ENCODE results near the gene DSE. TPM values are rescaled to one million over a fixed set of nuclear protein-coding genes. Genes with fewer than 3 reads are reported as not detected.

The DSE gene
- total and polyA plus RNA-seq, 9 donors: 23.1 to 61.6 (median 40.6) TPM

- peaks cover 4% of the 10 kb centered on the region for H3K4me1 ChIP-seq (ENCODE audit: insufficient read depth)
- no peaks in the 10 kb centered on the region for H3K36me3 ChIP-seq
- no peaks in the 10 kb centered on the region for H3K9me3 ChIP-seq
- intact Hi-C loops (cut with DNase I): loop anchor here in 1 of 4 donors (10.0 kb wide), 2 partner anchors 63 to 163 kb away; no protein-coding TSS in a partner anchor
- peak in 1 of 5 donors; percentile 26 for DNase-seq
- H3K4me3 ChIP-seq: no peak overlapping the region
- WGBS, 3 donors: 1 to 5% (median 2%) methylated on average over 2 of the region's 2 CpGs
- H3K27me3 ChIP-seq: no peaks in the 10 kb centered on the region
- H3K27ac ChIP-seq: no peak overlapping the region
- TF ChIP-seq POLR2A (IDR thresholded peaks at IDR 0.05) (no peak), EP300 (IDR thresholded peaks at IDR 0.05) (no peak)
- TF ChIP-seq, protein P1, sequence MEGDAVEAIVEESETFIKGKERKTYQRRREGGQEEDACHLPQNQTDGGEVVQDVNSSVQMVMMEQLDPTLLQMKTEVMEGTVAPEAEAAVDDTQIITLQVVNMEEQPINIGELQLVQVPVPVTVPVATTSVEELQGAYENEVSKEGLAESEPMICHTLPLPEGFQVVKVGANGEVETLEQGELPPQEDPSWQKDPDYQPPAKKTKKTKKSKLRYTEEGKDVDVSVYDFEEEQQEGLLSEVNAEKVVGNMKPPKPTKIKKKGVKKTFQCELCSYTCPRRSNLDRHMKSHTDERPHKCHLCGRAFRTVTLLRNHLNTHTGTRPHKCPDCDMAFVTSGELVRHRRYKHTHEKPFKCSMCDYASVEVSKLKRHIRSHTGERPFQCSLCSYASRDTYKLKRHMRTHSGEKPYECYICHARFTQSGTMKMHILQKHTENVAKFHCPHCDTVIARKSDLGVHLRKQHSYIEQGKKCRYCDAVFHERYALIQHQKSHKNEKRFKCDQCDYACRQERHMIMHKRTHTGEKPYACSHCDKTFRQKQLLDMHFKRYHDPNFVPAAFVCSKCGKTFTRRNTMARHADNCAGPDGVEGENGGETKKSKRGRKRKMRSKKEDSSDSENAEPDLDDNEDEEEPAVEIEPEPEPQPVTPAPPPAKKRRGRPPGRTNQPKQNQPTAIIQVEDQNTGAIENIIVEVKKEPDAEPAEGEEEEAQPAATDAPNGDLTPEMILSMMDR (IDR thresholded peaks at IDR 0.05): no peak
Observed at GRCh38 chr6:116447496-116448011, 76.8 kb downstream of the DSE start.

GRCh38 chr6:116449565-116449964 lies 78.8 kb downstream of the DSE start:
- Histone ChIP-seq H3K27me3 (no peaks in the 10 kb centered on the region), H3K36me3 (no peaks in the 10 kb centered on the region), H3K27ac (no peak overlapping the region), H3K9me3 (no peaks in the 10 kb centered on the region), H3K4me3 (no peak overlapping the region), H3K4me1 (ENCODE audit: insufficient read depth) (peaks cover under 1% of the 10 kb centered on the region)
- no peak for DNase-seq
- no peak for TF ChIP-seq POLR2A (IDR thresholded peaks at IDR 0.05)
- TF ChIP-seq, protein P1 (IDR thresholded peaks at IDR 0.05): no peak
- TF ChIP-seq EP300 (IDR thresholded peaks at IDR 0.05): no peak
- intact Hi-C loops (cut with DNase I): loop anchor here in 1 of 4 donors (10.0 kb wide), 2 partner anchors 65 to 165 kb away; no protein-coding TSS in a partner anchor
- WGBS, 3 donors: 54 to 96% (median 95%) methylated on average over 1 of the region's 1 CpG

- H3K27ac ChIP-seq: no peak overlapping the region
- H3K27me3 ChIP-seq: no peaks in the 10 kb centered on the region
- H3K9me3 ChIP-seq: no peaks in the 10 kb centered on the region
- WGBS, 3 donors: 68 to 79% (median 77%) methylated on average over 1 of the region's 1 CpG
- no peak for DNase-seq
- H3K36me3 ChIP-seq: no peaks in the 10 kb centered on the region
- H3K4me1 ChIP-seq (ENCODE audit: insufficient read depth): no peaks in the 10 kb centered on the region
- no peak for TF ChIP-seq POLR2A (IDR thresholded peaks at IDR 0.05)
- no peak overlapping the region for H3K4me3 ChIP-seq
- intact Hi-C loops (cut with DNase I): no loop called here
Observed at GRCh38 chr6:116450185-116450710, 79.5 kb downstream of the DSE start.

DNA sequence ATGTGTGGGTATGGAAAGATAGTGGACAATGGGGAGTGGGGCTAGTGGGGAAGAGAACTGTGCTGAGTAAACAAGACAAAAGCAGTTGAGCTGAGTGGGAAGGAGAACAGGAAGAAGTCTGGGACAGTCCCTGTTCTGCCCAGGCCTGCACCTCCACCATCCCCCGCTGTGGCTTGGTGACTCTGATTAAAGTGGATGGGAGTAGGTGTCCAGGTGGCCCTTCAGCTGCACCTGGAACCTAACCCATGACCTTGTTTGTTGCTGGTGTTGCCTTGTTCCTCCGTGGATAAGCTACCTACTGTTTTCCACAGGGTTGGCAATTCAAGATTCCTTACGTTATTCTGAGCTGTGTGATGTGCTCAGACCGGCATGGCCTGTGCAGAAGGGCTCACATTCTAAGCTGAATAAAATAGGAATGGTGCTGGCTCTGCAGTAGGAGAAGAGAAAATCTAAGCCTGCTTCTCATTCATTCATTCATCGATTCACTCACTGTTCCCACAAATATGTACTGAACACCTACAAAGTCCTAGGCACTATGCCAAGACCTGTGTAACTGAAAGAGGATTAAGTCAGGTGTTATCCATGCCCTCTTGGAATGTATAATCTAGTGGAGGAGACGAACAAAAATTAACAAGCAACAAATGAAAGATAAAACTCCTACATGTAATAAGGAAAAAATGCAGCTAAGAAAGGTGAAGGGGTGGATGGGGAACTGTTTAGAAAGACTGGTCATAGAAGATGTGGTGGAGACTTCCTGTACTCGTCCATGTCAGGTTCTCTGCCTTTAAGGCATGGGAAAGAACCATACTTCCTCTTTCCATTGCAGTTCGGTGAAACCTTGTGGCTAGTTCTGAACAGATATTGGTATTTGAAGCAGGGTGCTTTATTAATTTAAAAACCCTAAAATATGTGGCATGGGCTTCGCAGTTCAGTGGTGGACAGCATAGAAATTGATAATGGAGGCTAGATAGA lies 80.3 kb downstream of the DSE start:
- H3K36me3 ChIP-seq: no peaks in the 10 kb centered on the region
- intact Hi-C loops (cut with DNase I): no loop called here
- no peak for DNase-seq
- H3K4me1 ChIP-seq (ENCODE audit: insufficient read depth): no peaks in the 10 kb centered on the region
- TF ChIP-seq, protein P1 (IDR thresholded peaks at IDR 0.05): no peak
- TF ChIP-seq EP300 (IDR thresholded peaks at IDR 0.05): no peak
- H3K9me3 ChIP-seq: no peaks in the 10 kb centered on the region
- no peak overlapping the region for H3K27ac ChIP-seq
- WGBS, 3 donors: 78 to 82% (median 82%) methylated on average over 9 of the region's 9 CpGs
- no peak overlapping the region for H3K4me3 ChIP-seq
- H3K27me3 ChIP-seq: no peaks in the 10 kb centered on the region
